Cardiac ventricle fibroblast (primary cell): ENCODE measurements around the gene PCDHA12. TPM values are rescaled to one million over a fixed set of nuclear protein-coding genes. Genes with fewer than 3 reads are reported as not detected.

ENCODE experiments used
- total RNA-seq: library from RNA; depleted of rRNA; stranded (reverse); fragments of >200 nt; gene quantifications from 2 replicates; pipeline ENCODE4 v1.2.3, GENCODE V29; 2015

Gene PCDHA12, protein sequence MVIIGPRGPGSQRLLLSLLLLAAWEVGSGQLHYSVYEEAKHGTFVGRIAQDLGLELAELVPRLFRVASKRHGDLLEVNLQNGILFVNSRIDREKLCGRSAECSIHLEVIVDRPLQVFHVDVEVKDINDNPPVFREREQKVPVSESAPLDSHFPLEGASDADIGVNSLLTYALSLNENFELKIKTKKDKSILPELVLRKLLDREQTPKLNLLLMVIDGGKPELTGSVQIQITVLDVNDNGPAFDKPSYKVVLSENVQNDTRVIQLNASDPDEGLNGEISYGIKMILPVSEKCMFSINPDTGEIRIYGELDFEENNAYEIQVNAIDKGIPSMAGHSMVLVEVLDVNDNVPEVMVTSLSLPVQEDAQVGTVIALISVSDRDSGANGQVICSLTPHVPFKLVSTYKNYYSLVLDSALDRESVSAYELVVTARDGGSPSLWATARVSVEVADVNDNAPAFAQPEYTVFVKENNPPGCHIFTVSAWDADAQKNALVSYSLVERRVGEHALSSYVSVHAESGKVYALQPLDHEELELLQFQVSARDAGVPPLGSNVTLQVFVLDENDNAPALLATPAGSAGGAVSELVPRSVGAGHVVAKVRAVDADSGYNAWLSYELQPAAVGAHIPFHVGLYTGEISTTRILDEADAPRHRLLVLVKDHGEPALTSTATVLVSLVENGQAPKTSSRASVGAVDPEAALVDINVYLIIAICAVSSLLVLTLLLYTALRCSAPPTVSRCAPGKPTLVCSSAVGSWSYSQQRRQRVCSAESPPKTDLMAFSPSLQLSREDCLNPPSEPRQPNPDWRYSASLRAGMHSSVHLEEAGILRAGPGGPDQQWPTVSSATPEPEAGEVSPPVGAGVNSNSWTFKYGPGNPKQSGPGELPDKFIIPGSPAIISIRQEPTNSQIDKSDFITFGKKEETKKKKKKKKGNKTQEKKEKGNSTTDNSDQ
- total RNA-seq, result 0.06 and 0.34 TPM in 2 replicates

DNA sequence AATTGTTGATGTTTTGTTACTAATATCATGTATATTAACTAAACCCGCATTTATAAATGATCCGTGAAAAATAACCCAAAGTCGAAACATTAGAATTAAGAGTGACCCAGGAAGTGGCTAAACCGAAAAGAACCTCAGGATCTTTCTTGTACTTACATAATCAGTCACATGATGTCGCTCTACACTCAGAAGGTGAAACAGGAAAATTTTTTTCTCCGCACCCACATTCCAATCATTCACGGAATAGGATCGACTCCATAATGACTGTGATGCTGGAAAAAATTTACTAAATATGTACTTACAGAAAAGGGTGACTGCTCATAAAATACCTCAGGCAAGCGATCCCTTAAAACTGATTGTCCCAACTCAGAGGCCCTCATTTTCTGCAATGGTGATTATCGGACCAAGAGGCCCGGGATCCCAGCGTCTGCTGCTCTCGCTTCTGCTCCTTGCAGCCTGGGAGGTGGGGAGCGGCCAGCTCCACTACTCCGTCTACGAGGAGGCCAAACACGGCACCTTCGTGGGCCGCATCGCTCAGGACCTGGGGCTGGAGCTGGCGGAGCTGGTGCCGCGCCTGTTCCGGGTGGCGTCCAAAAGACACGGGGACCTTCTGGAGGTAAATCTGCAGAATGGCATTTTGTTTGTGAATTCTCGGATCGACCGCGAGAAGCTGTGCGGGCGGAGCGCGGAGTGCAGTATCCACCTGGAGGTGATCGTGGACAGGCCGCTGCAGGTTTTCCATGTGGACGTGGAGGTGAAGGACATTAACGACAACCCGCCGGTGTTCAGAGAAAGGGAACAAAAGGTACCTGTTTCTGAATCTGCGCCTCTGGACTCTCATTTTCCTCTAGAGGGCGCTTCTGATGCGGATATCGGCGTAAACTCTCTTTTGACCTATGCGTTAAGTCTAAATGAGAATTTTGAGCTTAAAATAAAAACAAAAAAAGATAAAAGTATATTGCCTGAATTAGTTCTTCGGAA, at the start of gene PCDHA12:
Gene PCDHA12 (plus strand): TSS at position 224 of the 981 bp plus-strand sequence. CDS start 165 bp downstream, at position 389.

DNA sequence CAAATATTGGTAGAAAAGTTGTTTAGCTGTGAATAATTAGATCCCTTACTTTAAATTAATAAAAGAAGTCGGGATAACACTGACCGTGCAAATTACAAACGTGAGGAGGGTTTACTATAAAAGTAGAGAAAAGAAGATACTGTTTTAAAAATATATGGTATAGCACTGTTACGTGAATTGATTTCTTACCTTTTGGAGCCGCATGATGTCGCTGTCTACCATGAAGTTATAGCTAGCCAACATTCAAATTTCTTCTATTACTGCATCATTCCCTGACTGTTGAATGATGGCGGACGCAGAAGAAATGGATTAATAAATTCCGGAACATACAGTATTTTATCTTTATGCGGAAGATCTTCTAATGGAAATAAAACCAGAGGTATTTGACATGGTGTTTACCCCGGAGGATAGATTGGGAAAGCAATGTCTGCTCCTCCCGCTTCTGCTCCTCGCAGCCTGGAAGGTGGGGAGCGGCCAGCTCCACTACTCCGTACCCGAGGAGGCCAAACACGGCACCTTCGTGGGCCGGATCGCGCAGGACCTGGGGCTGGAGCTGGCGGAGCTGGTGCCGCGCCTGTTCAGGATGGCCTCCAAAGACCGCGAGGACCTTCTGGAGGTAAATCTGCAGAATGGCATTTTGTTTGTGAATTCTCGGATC, 47.3 kb upstream of the PCDHA12 start, which contains the start of gene PCDHA6:
Gene PCDHA6 (plus strand): TSS at position 257 of the 658 bp plus-strand sequence. CDS start 132 bp downstream, at position 389.

DNA sequence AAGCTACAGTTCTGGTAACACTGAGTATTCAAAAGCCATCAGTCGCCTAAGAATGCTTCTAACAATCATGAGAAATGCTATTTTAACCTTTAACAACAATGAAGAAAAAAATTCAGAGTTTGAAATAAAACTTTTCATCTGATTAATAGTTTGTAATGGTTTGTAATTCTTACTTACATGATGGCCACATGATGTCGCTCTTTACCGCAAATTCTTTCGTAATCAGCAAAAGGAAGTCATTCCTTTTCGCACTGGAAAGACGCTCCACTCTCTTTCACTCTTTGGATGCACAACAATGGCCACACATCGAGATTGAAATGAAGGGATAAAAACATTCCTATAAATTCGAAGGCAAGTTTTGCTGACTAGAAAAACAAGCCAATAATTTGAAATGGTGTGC, 41.1 kb upstream of the PCDHA12 start, which contains the start of gene PCDHA7:
Gene PCDHA7 (plus strand): TSS at position 277 of the 400 bp plus-strand sequence. CDS start 115 bp downstream, at position 392.

DNA sequence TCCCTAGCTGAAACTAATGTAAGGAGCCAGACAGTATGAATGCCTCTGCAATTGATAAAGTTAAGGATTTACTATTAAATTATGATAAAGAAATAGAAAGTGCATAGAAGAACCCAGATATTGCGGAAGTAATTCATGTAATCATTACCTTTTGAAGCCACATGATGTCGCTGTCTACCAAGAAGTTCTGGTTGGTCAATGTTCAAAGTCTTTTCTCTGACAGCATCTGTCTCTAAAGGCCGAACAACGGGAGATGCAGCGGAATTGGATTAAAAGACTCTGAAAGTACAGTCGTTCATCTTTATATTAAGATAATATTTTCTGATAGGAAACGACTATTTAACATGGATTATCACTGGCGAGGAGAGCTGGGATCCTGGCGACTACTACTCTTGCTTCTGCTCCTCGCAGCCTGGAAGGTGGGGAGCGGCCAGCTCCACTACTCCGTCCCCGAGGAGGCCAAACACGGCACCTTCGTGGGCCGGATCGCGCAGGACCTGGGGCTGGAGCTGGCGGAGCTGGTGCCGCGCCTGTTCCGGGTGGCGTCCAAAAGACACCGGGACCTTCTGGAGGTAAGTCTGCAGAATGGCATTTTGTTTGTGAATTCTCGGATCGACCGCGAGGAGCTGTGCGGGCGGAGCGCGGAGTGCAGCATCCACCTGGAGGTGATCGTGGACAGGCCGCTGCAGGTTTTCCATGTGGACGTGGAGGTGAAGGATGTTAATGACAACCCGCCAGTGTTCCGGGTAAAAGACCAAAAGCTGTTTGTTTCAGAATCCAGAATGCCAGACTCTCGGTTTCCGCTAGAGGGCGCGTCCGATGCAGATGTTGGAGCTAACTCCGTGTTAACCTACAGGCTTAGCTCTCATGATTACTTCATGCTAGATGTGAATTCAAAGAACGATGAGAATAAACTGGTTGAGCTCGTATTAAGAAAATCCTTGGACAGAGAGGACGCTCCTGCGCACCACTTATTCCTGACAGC, 33.8 kb upstream of the PCDHA12 start, which contains the start of gene PCDHA8:
Gene PCDHA8 (plus strand): TSS at position 210 of the 985 bp plus-strand sequence. CDS start 135 bp downstream, at position 345.

DNA sequence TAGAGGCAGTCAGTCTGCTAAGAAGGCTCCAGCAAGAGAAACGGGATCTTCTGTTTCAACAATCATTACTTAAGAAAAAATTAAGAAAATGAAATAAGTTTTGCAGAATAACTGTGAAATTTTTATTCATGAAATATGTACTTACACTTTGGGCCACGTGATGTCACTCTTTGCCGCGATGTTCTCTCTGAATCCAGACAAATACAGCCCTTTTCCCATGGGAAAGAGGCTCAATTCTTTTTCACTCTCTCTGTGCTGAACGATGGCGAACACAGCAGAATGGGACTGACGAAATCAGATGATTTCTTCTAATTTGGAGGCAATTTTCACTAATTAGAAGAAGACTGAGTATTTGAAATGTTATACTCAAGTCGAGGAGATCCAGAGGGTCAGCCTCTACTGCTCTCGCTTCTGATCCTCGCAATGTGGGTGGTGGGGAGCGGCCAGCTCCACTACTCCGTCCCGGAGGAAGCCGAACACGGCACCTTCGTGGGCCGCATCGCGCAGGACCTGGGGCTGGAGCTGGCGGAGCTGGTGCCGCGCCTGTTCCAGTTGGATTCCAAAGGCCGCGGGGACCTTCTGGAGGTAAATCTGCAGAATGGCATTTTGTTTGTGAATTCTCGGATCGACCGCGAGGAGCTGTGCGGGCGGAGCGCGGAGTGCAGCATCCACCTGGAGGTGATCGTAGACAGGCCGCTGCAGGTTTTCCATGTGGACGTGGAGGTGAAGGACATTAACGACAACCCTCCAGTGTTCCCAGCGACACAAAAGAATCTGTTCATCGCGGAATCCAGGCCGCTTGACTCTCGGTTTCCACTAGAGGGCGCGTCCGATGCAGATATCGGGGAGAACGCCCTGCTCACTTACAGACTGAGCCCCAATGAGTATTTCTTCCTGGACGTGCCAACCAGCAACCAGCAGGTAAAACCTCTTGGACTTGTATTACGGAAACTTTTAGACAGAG, 26.7 kb upstream of the PCDHA12 start, which contains the start of gene PCDHA9:
Gene PCDHA9 (plus strand): TSS at position 244 of the 964 bp plus-strand sequence. CDS start 114 bp downstream, at position 358.

DNA sequence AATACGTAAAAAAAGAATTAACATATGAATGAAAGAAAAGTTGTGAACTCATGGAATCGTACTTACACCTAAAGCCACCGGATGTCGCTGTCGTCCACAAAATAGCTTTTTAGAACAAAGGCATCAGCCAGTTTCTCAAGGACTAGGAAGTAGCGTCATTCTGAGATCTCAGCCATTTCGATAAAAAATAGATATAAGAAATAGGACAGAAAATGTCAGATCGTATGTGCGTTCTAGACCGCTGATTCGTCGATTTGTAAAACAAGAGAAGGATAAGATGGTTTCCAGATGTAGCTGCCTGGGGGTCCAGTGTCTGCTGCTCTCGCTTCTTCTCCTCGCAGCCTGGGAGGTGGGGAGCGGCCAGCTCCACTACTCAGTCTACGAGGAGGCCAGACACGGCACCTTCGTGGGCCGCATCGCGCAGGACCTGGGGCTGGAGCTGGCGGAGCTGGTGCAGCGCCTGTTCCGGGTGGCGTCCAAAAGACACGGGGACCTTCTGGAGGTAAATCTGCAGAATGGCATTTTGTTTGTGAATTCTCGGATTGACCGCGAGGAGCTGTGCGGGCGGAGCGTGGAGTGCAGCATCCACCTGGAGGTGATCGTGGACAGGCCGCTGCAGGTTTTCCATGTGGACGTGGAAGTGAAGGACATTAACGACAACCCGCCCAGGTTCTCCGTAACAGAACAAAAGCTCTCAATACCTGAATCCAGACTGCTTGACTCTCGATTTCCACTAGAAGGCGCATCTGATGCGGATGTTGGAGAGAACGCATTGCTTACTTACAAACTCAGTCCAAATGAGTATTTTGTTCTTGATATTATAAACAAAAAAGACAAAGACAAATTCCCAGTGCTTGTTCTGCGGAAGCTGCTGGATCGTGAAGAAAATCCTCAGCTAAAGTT, 19.1 kb upstream of the PCDHA12 start, which contains the start of gene PCDHA10:
Gene PCDHA10 (plus strand): TSS at position 126 of the 903 bp plus-strand sequence. CDS start 152 bp downstream, at position 278.

DNA sequence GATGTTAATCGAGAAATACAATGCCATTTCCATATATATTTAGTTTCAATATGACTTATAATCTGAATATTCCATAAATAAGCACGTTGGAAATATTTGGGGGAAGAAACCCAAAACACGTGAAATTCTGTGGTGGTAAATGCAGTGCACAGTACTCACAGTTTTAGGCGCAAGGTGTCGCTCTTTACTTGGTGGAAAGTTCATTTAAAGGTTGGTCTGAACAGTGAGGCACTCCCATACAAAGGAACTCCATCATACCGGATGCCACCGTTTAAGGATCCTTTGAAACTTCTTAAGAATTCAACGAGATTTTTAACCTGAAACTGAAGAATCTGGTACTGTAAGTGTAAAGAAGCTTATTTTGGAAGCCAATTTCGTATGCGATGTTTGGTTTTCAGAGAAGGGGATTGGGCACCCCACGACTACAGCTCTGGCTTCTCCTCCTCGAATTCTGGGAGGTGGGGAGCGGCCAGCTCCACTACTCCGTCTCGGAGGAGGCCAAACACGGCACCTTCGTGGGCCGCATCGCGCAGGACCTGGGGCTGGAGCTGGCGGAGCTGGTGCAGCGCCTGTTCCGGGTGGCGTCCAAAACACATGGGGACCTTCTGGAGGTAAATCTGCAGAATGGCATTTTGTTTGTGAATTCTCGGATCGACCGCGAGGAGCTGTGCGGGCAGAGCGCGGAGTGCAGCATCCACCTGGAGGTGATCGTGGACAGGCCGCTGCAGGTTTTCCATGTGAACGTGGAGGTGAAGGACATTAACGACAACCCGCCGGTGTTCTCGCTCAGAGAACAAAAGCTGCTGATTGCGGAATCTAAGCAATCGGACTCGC, 6.2 kb upstream of the PCDHA12 start, which contains the start of gene PCDHA11:
Gene PCDHA11 (plus strand): TSS at position 237 of the 834 bp plus-strand sequence. CDS start 147 bp downstream, at position 384.

DNA sequence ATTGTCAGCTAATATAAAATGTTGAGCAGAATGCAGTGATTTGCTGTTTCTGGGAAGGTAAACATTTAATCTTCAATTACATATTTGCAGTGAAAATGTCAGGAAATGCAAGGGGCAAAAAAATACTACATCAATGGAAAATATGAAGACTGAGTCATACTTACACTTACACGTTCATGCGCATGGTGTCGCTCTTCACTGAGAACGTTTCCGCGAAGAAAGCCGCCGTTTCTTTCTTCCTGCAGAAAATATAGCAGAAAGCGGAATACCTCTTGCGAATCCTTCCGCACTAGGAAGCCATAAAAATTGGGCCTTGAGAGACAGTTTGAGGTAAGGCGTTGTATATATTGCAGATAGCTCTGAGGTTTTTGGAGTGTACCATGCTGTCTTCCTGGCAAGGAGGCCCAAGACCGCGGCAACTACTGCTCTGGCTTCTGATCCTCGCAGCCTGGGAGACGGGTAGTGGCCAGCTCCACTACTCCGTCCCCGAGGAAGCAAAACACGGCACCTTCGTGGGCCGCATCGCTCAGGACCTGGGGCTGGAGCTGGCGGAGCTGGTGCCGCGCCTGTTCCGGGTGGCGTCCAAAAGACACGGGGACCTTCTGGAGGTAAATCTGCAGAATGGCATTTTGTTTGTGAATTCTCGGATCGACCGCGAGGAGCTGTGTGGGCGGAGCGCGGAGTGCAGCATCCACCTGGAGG, 6.9 kb downstream of the PCDHA12 start, which contains the start of gene PCDHA13:
Gene PCDHA13 (plus strand): TSS at position 236 of the 702 bp plus-strand sequence. CDS start 145 bp downstream, at position 381.

DNA sequence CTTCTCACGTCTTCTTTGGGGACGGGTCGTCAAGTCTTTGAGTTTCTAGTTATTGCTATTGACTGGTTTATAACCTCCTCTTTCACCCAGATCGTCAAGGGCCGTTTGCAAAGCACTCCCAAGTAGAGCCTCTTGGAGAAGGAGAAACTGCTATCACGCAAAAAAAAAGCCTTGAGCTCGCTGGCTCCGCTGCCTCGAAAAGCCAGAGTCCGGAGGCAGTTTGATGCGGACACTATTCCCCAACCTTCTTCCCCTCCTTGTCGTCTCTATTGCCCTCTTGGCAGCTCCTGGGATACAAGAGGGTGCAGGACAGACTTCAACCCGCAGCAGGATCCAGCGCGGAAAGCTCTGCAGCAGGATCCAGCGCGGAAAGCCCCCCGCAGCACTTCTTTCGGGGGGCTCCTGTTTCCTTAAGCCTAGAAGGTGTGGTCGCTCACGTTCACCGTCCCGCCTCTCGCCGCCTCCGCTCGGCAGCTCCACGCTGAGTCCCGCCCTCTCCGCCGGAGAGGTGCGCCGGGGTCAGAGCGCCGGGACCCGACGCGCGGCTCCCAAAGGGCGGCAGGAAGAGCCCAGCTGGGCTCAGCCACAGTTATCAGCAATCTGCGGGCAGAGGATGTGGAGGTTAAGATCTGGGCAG, 50.8 kb downstream of the PCDHA12 start, which contains the start of gene PCDHAC1:
Gene PCDHAC1 (plus strand): TSS at position 494 of the 637 bp plus-strand sequence. CDS start 594 bp downstream, outside the sequence.

Other genes with a start within 250 kb of the PCDHA12 start
- 0.15 and 1.3 TPM in 2 replicates for gene CD14, start 242.1 kb upstream of the PCDHA12 start, total RNA-seq
- gene TMCO6, start 235.9 kb upstream of the PCDHA12 start, total RNA-seq, result 26.7 and 72.8 TPM in 2 replicates
- gene NDUFA2, start 227.7 kb upstream of the PCDHA12 start, total RNA-seq, result 47.4 and 58.0 TPM in 2 replicates
- gene IK, start 227.5 kb upstream of the PCDHA12 start, total RNA-seq, result 62.4 and 66.5 TPM in 2 replicates
- 15.8 and 18.2 TPM in 2 replicates for gene WDR55, start 210.4 kb upstream of the PCDHA12 start, total RNA-seq
- gene DND1, start 201.7 kb upstream of the PCDHA12 start, total RNA-seq, result not detected in 2 replicates
- 43.6 and 55.7 TPM in 2 replicates for gene HARS1, start 183.9 kb upstream of the PCDHA12 start, total RNA-seq
- gene HARS2, start 183.9 kb upstream of the PCDHA12 start, total RNA-seq, result 20.3 and 21.3 TPM in 2 replicates
- 18.2 and 25.1 TPM in 2 replicates for gene ZMAT2, start 174.9 kb upstream of the PCDHA12 start, total RNA-seq
- gene PCDHA1, start 89.2 kb upstream of the PCDHA12 start, total RNA-seq, result 0.05 TPM in 1 of 2 replicates, not detected in the other
- gene PCDHA2, start 80.5 kb upstream of the PCDHA12 start, total RNA-seq, result not detected in 2 replicates
- gene PCDHA3, start 74.3 kb upstream of the PCDHA12 start, total RNA-seq, result 0.10 and 0.25 TPM in 2 replicates
- 0.24 and 0.31 TPM in 2 replicates for gene PCDHA4, start 68.2 kb upstream of the PCDHA12 start, total RNA-seq
- gene PCDHA5, start 53.7 kb upstream of the PCDHA12 start, total RNA-seq, result not detected in 2 replicates
- 0.37 and 0.64 TPM in 2 replicates for gene PCDHA6, start 47.3 kb upstream of the PCDHA12 start, total RNA-seq
- 0.15 and 0.56 TPM in 2 replicates for gene PCDHA7, start 41.0 kb upstream of the PCDHA12 start, total RNA-seq
- 0.06 TPM in 1 of 2 replicates, not detected in the other for gene PCDHA8, start 34.1 kb upstream of the PCDHA12 start, total RNA-seq
- gene PCDHA9, start 26.9 kb upstream of the PCDHA12 start, total RNA-seq, result 0.05 TPM in 1 of 2 replicates, not detected in the other
- 0.06 and 0.59 TPM in 2 replicates for gene PCDHA10, start 19.4 kb upstream of the PCDHA12 start, total RNA-seq
- gene PCDHA11, start 6.4 kb upstream of the PCDHA12 start, total RNA-seq, result not detected in 2 replicates
- gene PCDHA13, start 6.8 kb downstream of the PCDHA12 start, total RNA-seq, result 0.39 TPM in 1 of 2 replicates, not detected in the other
- 0.25 TPM in 1 of 2 replicates, not detected in the other for gene PCDHAC1, start 51.0 kb downstream of the PCDHA12 start, total RNA-seq
- 0.12 and 0.15 TPM in 2 replicates for gene PCDHAC2, start 91.2 kb downstream of the PCDHA12 start, total RNA-seq
- gene PCDHB1, start 176.1 kb downstream of the PCDHA12 start, total RNA-seq, result not detected in 2 replicates
- 1.9 TPM in 2 replicates for gene PCDHB2, start 219.3 kb downstream of the PCDHA12 start, total RNA-seq
- gene PCDHB3, start 225.2 kb downstream of the PCDHA12 start, total RNA-seq, result 0.34 and 1.1 TPM in 2 replicates
- 0.64 and 0.75 TPM in 2 replicates for gene PCDHB4, start 246.5 kb downstream of the PCDHA12 start, total RNA-seq